GM21360 (cell line): Measurements from ENCODE around the gene KLHL36.

Experiments used
- ATAC-seq: cut with Tn5 transposase; IDR thresholded peaks from one replicate; pipeline ENCODE4 v1.9.1; 2021; ENCODE audit warnings: mild to moderate bottlenecking, moderate library complexity; ENCODE audit not compliant: unreplicated experiment

The KLHL36 gene

GRCh38 chr16:84641643-84642358, 6.5 kb upstream of the KLHL36 start:
- ATAC-seq, result no peak

DNA sequence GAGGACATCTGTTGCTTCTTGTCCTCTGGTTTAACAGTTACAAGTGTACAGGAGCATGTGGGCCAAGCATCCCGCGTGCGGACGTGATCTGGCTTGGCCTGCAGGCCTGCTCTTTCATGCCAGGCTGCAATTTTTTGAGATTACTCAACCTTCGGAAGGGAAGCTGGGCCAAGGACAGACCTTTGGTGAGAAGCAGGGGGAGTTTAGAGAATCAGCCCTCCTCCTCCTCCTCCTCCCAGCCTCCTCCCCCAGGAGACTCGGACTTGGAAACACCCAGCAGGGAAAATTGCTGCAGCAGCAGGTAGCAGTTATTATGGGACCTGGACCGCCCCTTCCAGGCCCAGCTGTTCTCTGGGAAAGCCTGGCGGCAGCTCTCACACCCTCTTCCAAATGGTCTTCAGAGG, 5.1 kb upstream of the KLHL36 start:
- no peak for ATAC-seq

- no peak for ATAC-seq
These were observed 4.6 kb upstream of the KLHL36 start for GRCh38 chr16:84643674-84644073.

DNA sequence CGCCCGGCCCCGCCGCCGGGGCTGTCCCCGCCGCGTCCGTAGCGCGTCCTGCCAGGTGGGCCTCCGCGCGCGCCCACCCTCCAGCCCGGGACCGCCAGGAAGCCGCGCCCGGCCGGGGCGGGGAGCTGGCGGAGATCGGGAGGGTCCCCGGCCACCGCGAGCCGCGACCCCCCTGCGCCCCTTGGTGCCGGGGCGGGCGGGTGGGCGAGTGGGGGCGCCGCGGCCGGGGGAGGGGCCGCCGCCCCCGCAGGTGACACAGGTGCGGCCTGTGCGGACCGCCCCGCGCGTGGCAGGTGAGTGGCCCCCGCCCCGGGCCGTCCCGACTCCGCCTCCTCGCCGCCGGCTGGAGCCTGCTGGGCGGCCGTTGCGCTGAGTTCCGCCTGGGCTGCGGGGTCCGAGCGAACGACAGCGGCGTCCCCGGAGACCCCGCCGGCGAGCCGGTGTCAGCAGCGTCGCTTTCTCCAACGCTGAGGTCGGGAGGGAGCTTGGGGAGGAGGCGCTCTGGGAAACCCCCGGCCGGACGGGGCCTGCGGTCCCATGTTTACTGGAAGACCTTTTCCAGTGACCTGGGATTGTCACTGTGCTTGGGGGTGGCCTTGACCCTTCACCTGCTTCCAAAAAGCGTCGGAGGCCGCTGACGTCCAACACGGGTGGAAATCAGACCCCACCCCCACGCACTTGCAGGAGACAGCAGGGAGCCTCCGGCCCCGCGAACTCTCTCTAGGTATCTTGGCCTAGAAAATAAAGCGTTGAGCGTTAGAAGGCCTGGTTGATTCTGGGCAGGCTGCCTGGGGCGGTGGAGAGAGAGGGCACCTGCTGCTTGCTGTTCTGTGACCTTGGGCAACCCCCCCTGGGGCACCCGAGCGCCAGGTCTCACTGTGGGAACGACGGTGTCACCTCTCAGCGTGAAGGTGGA, 542 bp downstream of the KLHL36 start:
- ATAC-seq, result peak; percentile 54

DNA sequence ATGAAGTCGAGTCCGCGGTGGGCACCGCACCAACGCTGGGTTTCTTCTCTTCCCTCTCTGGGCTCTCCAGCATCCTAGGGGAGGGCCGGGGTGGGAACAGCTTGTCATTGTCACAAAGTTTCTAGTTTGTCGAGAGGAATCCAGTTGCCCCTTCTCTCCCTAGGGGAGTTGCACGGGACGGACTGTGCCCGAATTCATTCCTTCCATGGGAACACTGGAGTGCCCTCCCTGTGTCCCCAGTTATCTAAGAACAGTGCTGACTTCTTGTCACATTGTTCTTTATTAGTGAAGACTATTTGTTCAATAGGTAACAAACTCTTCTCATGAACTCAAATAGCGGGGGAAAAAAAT, 1.2 kb downstream of the KLHL36 start:
- no peak for ATAC-seq

GRCh38 chr16:84650062-84650991, 2.0 kb downstream of the KLHL36 start:
- no peak for ATAC-seq

GRCh38 chr16:84652566-84652965, 4.3 kb downstream of the KLHL36 start:
- ATAC-seq, result no peak

DNA sequence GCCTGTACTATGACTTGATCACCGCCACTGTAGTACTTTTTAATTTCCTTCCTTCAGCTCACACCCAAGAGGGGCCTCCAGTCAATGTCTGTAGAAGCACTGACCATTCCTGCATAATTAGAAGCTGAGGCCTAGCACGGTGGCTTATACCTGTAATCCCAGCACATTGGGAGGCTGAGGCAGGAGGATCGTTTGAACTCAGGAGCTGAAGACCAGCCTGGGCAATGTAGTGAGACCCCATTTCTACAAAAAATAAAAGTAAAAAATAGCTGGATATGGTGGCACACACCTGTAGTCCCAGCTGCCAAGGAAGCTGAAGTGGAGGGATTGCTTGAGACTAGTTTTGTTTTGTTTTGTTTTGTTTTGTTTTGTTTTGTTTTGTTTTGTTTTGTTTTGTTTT, 5.9 kb downstream of the KLHL36 start:
- no peak for ATAC-seq

GRCh38 chr16:84654998-84655397, 6.7 kb downstream of the KLHL36 start:
- no peak for ATAC-seq

DNA sequence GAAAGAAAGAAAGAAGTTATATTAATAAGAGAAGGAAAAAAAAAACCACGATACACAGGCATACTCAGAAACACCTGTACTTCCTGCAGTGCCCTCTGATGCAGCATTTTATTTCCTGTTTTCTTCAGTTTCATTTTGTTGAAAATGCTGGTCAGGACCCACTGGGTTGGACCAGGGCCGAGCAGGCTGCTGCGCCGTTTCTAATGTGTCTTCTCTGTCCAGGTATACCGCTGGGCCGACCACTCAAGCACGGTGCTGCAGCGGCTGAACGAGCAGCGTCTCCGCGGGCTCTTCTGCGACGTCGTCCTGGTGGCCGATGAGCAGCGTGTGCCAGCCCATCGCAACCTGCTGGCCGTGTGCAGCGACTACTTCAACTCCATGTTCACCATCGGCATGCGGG, 8.3 kb downstream of the KLHL36 start:
- no peak for ATAC-seq

GRCh38 chr16:84657229-84657837, 9.0 kb downstream of the KLHL36 start:
- no peak for ATAC-seq

DNA sequence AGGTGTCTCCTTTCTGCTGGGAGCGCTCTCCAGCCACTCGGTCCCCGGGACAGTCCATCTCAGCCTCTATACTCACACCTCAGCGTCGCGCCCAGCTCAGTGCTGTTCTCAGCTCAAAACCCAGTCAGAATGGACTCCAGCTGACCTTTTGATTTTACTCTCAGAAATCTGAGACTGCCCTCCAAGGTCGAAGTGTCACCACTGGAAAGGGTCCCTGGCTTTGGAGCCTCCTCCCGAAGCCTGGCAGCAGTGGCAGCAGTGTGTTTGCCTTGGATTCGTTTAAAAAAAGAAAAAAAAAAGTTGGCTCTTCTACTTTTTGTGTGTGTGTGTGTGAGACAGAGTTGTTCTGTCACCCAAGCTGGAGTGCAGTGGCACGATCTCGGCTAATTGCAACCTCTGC, 10.4 kb downstream of the KLHL36 start:
- no peak for ATAC-seq

- no peak for ATAC-seq
These were observed 11.5 kb downstream of the KLHL36 start for GRCh38 chr16:84659656-84660300.

DNA sequence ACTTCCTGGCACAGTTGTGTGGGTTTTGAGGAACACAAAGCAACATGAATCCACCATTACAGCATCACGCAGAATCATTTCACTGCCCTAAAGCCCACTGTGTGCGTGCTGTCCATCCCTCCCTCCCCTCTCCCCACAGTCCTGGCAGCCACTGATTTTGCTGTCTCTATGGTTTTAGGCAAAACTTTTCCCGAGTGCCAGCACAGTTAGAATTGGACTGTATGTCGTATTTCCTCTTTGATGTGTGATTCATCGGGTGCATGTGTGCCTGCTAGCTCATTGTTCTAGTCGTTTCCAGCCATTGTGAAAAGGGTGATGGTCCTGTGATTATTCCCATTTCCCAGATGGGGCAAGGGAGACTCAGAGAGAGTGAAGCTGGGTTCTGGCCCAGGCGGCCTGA, 12.7 kb downstream of the KLHL36 start:
- no peak for ATAC-seq

- ATAC-seq, result no peak
These were observed 13.2 kb downstream of the KLHL36 start for GRCh38 chr16:84661418-84662060.

DNA sequence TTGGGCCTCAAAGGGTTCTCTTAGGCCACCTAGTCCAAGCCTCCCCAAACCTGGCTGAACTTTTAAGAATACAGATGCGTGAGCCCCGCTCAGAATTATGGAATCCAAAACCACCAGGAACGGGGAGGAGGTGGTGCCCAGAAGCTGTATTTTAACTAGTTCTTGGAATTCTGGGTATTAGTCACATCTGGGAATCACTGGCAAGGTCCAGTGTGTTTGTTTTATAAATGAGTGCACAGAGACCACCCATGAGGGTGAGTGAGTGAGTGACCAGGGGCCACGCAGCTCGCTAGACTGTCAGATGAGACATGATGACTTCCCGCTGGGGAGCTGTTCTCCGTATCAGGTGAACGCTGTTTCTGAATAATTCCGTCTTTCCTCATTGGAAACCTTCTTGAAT, 14.2 kb downstream of the KLHL36 start:
- no peak for ATAC-seq

GRCh38 chr16:84663433-84664101, 15.3 kb downstream of the KLHL36 start:
- peak; percentile 87 for ATAC-seq

DNA sequence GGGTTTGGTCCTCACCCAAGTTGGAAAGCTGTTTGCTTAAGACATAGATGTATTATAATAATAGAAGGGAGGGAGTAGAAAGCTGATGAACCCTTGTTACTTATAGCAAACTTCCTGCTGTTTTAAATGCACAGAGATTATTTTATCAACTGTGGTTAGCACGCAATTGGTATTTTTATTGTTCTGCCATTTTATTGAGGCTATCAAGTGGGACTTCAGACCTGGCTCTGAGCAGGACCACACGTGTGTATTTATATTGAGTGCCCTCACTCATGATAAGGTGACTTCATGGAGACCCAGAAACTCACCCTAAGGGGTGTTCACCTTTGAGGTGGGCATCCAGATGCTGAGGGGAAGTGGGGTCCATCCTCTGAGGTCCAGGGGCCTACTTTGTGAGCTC, 17.0 kb downstream of the KLHL36 start:
- no peak for ATAC-seq

DNA sequence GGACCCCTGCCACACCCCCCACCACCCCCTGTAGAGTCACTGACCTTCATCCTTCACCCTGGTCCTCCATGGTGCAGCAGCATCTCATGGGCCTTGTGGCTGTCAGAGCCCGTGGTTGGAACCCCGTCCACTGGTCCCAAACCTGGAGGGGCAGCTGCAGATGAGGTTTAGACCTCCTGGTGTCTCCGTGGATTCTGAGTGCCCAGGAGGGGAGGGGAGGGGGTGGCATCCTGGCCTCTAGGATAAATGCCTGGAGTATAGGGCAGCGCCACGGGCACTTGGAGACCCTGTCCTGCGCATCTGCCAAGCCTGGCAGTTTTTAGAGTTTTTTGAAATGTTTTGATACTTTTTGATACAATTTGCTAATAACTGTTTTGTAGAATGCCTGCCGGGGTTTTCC, 17.5 kb downstream of the KLHL36 start:
- no peak for ATAC-seq
